Upper lobe of left lung (tissue), 4 donors: ENCODE measurements around the gene CCDC61.

Experiments
- CTCF ChIP-seq, 6 experiments: fragments of 450-650 bp in 4 of 6; fragments of 200-600 bp in 2 of 6; sonication (generic) in 2 of 6; IDR thresholded peaks; one replicate each; pipeline ENCODE4 v1.5.1; 2016 to 2019; ENCODE audit warnings: antibody characterized with exemption in 6 of 6
- POLR2A ChIP-seq, 4 donors: fragments of 450-650 bp; IDR thresholded peaks; one replicate each; pipeline ENCODE4 v1.5.1; 2016 to 2017; ENCODE audit warnings: antibody characterized with exemption in 4 of 4, mild to moderate bottlenecking in 2 of 4

- TF ChIP-seq CTCF (IDR thresholded peaks at IDR 0.05) = no peak
- no peak for TF ChIP-seq POLR2A (IDR thresholded peaks at IDR 0.05)
Measured at GRCh38 chr19:46015687-46016425, 20.6 kb downstream of the CCDC61 start.
